Measurements from ENCODE around the gene SDC1.

DNA sequence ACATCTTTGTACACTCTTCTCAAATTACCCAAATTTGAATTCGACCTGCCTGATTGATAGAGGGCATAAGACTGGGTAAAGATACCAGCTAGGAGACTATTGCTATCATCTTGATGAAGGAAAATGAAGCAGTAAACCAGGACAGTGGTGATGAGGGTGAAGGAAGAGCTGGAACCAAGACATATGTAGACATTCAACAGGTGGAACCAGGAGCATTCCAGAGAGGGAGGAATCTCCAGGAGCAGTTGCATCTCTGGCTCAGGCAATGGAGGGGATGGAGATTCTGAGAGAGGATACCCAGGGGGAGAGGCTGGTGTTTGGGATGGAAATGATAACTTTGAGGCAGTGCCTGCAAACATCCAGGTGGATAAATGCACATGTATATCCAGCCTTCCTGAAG, 41.6 kb downstream of the SDC1 start:
- no peak for TF ChIP-seq HDGF (IDR thresholded peaks at IDR 0.05; ENCODE audit: borderline replicate concordance)
- TF ChIP-seq ARNT (IDR thresholded peaks at IDR 0.05): no peak
- no peak for TF ChIP-seq FOXM1 (IDR thresholded peaks at IDR 0.05; ENCODE audit: borderline replicate concordance)
- no peak for TF ChIP-seq TARDBP (IDR thresholded peaks at IDR 0.05)
- no peak for TF ChIP-seq SP1 (IDR thresholded peaks at IDR 0.05)
- TF ChIP-seq NFRKB (IDR thresholded peaks at IDR 0.05): no peak
- TF ChIP-seq BHLHE40 (IDR thresholded peaks at IDR 0.05; ENCODE audit: borderline replicate concordance): no peak
- no peak for TF ChIP-seq LEF1 (IDR thresholded peaks at IDR 0.05; ENCODE audit: borderline replicate concordance)
- TF ChIP-seq ELF4 (IDR thresholded peaks at IDR 0.05): no peak

Data from HEK293T (cell line).